ENCODE data around the gene BBS4. TPM values are rescaled to one million over a fixed set of nuclear protein-coding genes. Genes with fewer than 3 reads are reported as not detected.
"Not testable (repeated sequence)": the region's sequence is repeated elsewhere in the genome, so short reads cannot be mapped to it uniquely, and the experiment has no call there.

The BBS4 gene
- total and polyA plus RNA-seq, 2 donors (not counting 1 experiment from before 2014, with no cell fraction given), result 27.9 to 29.4 TPM

GRCh38 chr15:72654397-72654796 is 31.6 kb upstream of the BBS4 start, which contains the start of gene GOLGA6B:
TSS of gene GOLGA6B (plus strand) at chr15:72654697. CDS start at chr15:72654738, 41 bp downstream.
- not testable (repeated sequence) for DNase-seq (ENCODE audit: low read depth in 2 of 2); H3K27me3 ChIP-seq (ENCODE audit: control insufficient read depth, insufficient read depth, low read length); H3K36me3 ChIP-seq (ENCODE audit: control insufficient read depth, insufficient read depth, low read length); H4K20me1 ChIP-seq (ENCODE audit: control insufficient read depth, extremely low read depth, insufficient read depth, low read length); H3K27ac ChIP-seq (ENCODE audit: insufficient read depth, low read length); H3K9ac ChIP-seq (ENCODE audit: insufficient read depth, low read length); H3K4me3 ChIP-seq (replicated peaks in 1 of 4; ENCODE audit: control extremely low read depth in 1 of 4, insufficient read depth in 1 of 4, low read depth in 3 of 4, low read length in 4 of 4); H2AFZ ChIP-seq (ENCODE audit: low read length); H3K4me1 ChIP-seq (ENCODE audit: control insufficient read depth, extremely low read depth, insufficient read depth, low read length); H3K4me2 ChIP-seq (ENCODE audit: extremely low read depth, insufficient read depth, low read length); H3K9me3 ChIP-seq (ENCODE audit: control insufficient read depth, insufficient read depth, low read depth, low read length); H3K79me2 ChIP-seq (ENCODE audit: control insufficient read depth, insufficient read depth, low read length)

DNA sequence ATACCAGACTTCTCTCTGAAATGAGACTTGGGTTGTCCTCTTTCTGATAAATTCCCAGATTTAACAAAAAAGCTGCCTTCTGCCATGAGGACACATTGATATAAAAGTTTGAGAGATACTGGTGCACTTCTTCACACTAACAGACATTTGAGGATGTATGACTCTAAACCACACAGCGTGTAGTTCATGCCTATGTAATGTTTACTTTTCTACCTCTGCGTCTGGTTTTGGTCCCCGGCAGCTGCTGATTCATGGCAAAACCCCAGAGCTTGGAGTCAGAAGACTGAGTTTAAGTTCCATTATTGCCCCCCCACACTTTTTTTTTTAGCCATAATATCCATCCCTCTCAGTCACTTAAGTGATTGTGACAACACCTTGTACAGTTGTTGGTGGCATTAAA is 30.0 kb upstream of the BBS4 start:
- not testable (repeated sequence) for H3K4me1 ChIP-seq (ENCODE audit: control insufficient read depth, extremely low read depth, insufficient read depth, low read length); H3K27me3 ChIP-seq (ENCODE audit: control insufficient read depth, insufficient read depth, low read length); H3K9ac ChIP-seq (ENCODE audit: insufficient read depth, low read length); H3K79me2 ChIP-seq (ENCODE audit: control insufficient read depth, insufficient read depth, low read length); H3K27ac ChIP-seq (ENCODE audit: insufficient read depth, low read length); H3K4me3 ChIP-seq (replicated peaks in 1 of 4; ENCODE audit: control extremely low read depth in 1 of 4, insufficient read depth in 1 of 4, low read depth in 3 of 4, low read length in 4 of 4); H4K20me1 ChIP-seq (ENCODE audit: control insufficient read depth, extremely low read depth, insufficient read depth, low read length); H3K36me3 ChIP-seq (ENCODE audit: control insufficient read depth, insufficient read depth, low read length); H2AFZ ChIP-seq (ENCODE audit: low read length); H3K4me2 ChIP-seq (ENCODE audit: extremely low read depth, insufficient read depth, low read length); H3K9me3 ChIP-seq (ENCODE audit: control insufficient read depth, insufficient read depth, low read depth, low read length); DNase-seq (ENCODE audit: low read depth in 2 of 2)

DNA sequence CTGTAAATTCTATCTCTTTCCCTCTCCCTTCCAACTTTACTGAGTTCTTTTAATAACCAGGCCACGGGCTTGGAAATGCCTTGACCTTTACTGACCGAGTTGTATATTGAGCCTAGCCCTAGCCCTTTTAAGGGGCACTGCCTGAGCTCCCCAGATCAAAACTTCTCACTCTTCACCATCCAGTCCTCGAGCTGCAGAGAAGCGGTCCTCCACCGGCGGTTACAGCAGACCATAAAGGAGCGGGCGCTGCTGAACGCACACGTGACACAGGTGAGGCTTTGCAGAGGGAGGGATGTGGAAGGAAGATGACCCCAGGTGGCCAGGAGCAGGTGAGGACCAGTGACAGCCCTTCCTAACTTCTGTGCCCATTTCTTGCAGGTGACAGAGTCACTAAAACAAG is 24.9 kb upstream of the BBS4 start:
- not testable (repeated sequence) for H3K4me1 ChIP-seq (ENCODE audit: control insufficient read depth, extremely low read depth, insufficient read depth, low read length); H3K79me2 ChIP-seq (ENCODE audit: control insufficient read depth, insufficient read depth, low read length); H4K20me1 ChIP-seq (ENCODE audit: control insufficient read depth, extremely low read depth, insufficient read depth, low read length); H2AFZ ChIP-seq (ENCODE audit: low read length); H3K4me3 ChIP-seq (replicated peaks in 1 of 4; ENCODE audit: control extremely low read depth in 1 of 4, insufficient read depth in 1 of 4, low read depth in 3 of 4, low read length in 4 of 4); H3K27me3 ChIP-seq (ENCODE audit: control insufficient read depth, insufficient read depth, low read length); H3K4me2 ChIP-seq (ENCODE audit: extremely low read depth, insufficient read depth, low read length); DNase-seq (ENCODE audit: low read depth in 2 of 2); H3K27ac ChIP-seq (ENCODE audit: insufficient read depth, low read length); H3K9me3 ChIP-seq (ENCODE audit: control insufficient read depth, insufficient read depth, low read depth, low read length); H3K9ac ChIP-seq (ENCODE audit: insufficient read depth, low read length); H3K36me3 ChIP-seq (ENCODE audit: control insufficient read depth, insufficient read depth, low read length)

- not testable (repeated sequence) for H4K20me1 ChIP-seq (ENCODE audit: control insufficient read depth, extremely low read depth, insufficient read depth, low read length); H3K4me2 ChIP-seq (ENCODE audit: extremely low read depth, insufficient read depth, low read length); H3K27me3 ChIP-seq (ENCODE audit: control insufficient read depth, insufficient read depth, low read length); H3K9me3 ChIP-seq (ENCODE audit: control insufficient read depth, insufficient read depth, low read depth, low read length); H3K9ac ChIP-seq (ENCODE audit: insufficient read depth, low read length); DNase-seq (ENCODE audit: low read depth in 2 of 2); H2AFZ ChIP-seq (ENCODE audit: low read length); H3K27ac ChIP-seq (ENCODE audit: insufficient read depth, low read length); H3K79me2 ChIP-seq (ENCODE audit: control insufficient read depth, insufficient read depth, low read length); H3K4me3 ChIP-seq (replicated peaks in 1 of 4; ENCODE audit: control extremely low read depth in 1 of 4, insufficient read depth in 1 of 4, low read depth in 3 of 4, low read length in 4 of 4); H3K36me3 ChIP-seq (ENCODE audit: control insufficient read depth, insufficient read depth, low read length); H3K4me1 ChIP-seq (ENCODE audit: control insufficient read depth, extremely low read depth, insufficient read depth, low read length)
Observed at GRCh38 chr15:72663931-72664330, 22.1 kb upstream of the BBS4 start.

DNA sequence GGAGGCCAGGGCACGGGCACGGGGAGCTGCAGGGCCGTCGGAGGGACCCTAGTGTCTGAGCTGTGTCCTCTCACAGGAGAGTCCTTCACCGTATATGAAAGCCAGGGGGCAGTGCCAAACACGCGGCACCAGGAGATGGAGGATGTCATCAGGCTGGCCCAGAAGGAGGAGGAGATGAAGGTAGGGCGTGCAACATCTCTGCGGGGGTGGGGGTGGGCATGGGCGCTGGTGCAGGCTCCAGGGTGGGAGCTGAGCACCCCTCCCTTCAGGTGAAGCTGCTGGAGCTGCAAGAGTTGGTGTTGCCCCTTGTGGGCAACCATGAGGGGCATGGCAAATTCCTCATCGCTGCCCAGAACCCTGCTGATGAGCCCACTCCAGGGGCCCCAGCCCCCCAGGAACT is 20.3 kb upstream of the BBS4 start:
- H3K36me3 ChIP-seq (ENCODE audit: control insufficient read depth, insufficient read depth, low read length); H3K27me3 ChIP-seq (ENCODE audit: control insufficient read depth, insufficient read depth, low read length); H3K27ac ChIP-seq (ENCODE audit: insufficient read depth, low read length); H4K20me1 ChIP-seq (ENCODE audit: control insufficient read depth, extremely low read depth, insufficient read depth, low read length); H3K4me3 ChIP-seq (replicated peaks in 1 of 4; ENCODE audit: control extremely low read depth in 1 of 4, insufficient read depth in 1 of 4, low read depth in 3 of 4, low read length in 4 of 4); DNase-seq (ENCODE audit: low read depth in 2 of 2); H3K9me3 ChIP-seq (ENCODE audit: control insufficient read depth, insufficient read depth, low read depth, low read length); H3K4me2 ChIP-seq (ENCODE audit: extremely low read depth, insufficient read depth, low read length); H3K4me1 ChIP-seq (ENCODE audit: control insufficient read depth, extremely low read depth, insufficient read depth, low read length); H2AFZ ChIP-seq (ENCODE audit: low read length); H3K9ac ChIP-seq (ENCODE audit: insufficient read depth, low read length); H3K79me2 ChIP-seq (ENCODE audit: control insufficient read depth, insufficient read depth, low read length): not testable (repeated sequence)

- not testable (repeated sequence) for DNase-seq (ENCODE audit: low read depth in 2 of 2); H3K4me2 ChIP-seq (ENCODE audit: extremely low read depth, insufficient read depth, low read length); H3K4me1 ChIP-seq (ENCODE audit: control insufficient read depth, extremely low read depth, insufficient read depth, low read length); H4K20me1 ChIP-seq (ENCODE audit: control insufficient read depth, extremely low read depth, insufficient read depth, low read length); H3K9me3 ChIP-seq (ENCODE audit: control insufficient read depth, insufficient read depth, low read depth, low read length); H3K27ac ChIP-seq (ENCODE audit: insufficient read depth, low read length); H3K36me3 ChIP-seq (ENCODE audit: control insufficient read depth, insufficient read depth, low read length); H3K79me2 ChIP-seq (ENCODE audit: control insufficient read depth, insufficient read depth, low read length); H2AFZ ChIP-seq (ENCODE audit: low read length); H3K4me3 ChIP-seq (replicated peaks in 1 of 4; ENCODE audit: control extremely low read depth in 1 of 4, insufficient read depth in 1 of 4, low read depth in 3 of 4, low read length in 4 of 4); H3K9ac ChIP-seq (ENCODE audit: insufficient read depth, low read length); H3K27me3 ChIP-seq (ENCODE audit: control insufficient read depth, insufficient read depth, low read length)
Observed at GRCh38 chr15:72669803-72670202, 16.2 kb upstream of the BBS4 start.

Data from fibroblast of lung (primary cell).